ENCODE data around the gene EFTUD2.

EFTUD2 gene

GRCh38 chr17:44808156-44808555, 91.1 kb downstream of the EFTUD2 start:
- no peak overlapping the region for H3K27ac ChIP-seq
- TF ChIP-seq CTCF (IDR thresholded peaks at IDR 0.05) = no peak
- TF ChIP-seq ZFX (IDR thresholded peaks at IDR 0.05; ENCODE audit: borderline replicate concordance) = no peak

- H3K27ac ChIP-seq = no peak overlapping the region
- TF ChIP-seq ZFX (IDR thresholded peaks at IDR 0.05; ENCODE audit: borderline replicate concordance) (no peak), CTCF (IDR thresholded peaks at IDR 0.05) (no peak)
Observed at GRCh38 chr17:44807817-44808155, 91.5 kb downstream of the EFTUD2 start.

- TF ChIP-seq CTCF (IDR thresholded peaks at IDR 0.05) (no peak), ZFX (IDR thresholded peaks at IDR 0.05; ENCODE audit: borderline replicate concordance) (no peak)
- H3K27ac ChIP-seq = no peak overlapping the region
Observed at GRCh38 chr17:44807093-44807816, 92.0 kb downstream of the EFTUD2 start.

DNA sequence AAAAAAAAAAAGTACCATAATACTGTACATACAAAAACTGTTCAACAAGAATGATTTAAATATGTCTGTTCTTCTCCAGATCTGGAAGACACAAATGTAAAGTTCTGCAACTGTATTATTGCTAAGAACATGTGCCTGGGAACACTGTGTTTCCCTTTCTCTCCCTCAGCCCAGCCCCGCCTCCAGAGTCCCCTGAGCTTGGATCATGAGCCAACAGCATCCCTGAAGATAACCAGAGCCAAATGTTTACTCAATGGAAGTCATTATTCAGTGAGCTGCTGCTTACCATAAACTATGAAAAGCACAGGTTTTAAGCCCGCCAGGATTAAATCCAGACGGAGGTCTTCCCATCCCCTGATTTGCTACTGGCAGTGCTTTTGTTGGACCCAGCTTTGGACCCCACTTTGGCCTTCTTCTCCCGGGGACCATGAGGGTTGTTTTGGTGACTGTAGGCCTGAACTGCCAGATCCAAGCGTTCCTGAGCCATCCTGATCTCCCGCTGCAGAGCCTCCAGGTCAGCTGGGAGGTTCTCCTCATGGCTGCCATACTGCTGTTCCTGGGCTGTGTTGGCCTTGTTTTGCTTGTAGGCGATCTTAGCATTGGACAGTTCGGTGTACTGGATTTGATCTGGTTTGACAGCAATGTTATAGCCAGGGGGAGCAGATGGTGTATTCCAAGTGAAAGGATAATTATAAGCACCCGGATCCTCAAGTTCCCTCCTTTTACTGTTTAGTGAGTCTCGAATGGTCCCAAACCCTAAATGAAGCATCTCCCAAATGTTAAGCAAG, 94.7 kb downstream of the EFTUD2 start:
- TF ChIP-seq CTCF (IDR thresholded peaks at IDR 0.05) (no peak), ZFX (IDR thresholded peaks at IDR 0.05; ENCODE audit: borderline replicate concordance) (no peak)
- no peak overlapping the region for H3K27ac ChIP-seq

DNA sequence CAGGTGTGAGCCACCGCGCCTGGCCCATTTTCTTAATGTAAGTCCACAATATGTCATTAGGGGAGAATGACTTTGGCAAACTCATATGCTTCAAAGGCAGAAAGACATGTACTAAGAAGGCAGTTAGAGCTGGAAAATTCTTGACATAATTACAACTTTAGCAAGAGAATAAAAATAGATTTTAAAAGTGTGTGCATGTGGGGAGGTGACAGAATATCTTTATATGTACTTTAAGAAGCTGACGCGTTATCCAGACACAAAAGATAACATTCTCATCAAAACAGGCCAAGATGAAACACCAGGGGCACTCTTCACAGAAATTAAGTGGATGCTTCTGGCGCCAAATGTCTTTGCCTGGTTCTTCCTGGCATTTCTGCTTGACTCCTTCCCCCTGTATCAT, 97.4 kb downstream of the EFTUD2 start:
- no peak overlapping the region for H3K27ac ChIP-seq
- no peak for TF ChIP-seq CTCF (IDR thresholded peaks at IDR 0.05)
- TF ChIP-seq ZFX (IDR thresholded peaks at IDR 0.05; ENCODE audit: borderline replicate concordance) = no peak

All from 22Rv1 (cell line).